ENCODE results near the gene THAP3.

DNA sequence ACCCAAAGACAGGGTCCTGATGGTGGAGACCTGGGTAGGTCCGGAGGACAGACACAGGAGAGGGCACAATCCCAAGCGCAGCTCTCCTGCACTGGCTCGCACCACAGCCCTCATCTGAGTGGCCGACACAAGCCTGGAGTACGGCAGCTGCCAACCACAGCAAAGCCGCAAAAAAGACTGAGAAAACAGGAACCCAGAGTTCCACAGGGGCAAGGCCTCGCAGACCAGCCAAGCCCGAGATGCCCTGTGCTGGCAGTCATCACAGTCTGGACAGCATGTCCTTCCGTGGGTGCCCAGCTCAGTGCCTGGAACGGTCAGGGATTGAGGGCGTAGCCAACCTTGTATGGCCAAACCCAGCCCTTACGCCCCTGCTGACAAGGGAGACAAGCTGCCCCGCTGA is 33.4 kb upstream of the THAP3 start:
- TF ChIP-seq, protein P1, sequence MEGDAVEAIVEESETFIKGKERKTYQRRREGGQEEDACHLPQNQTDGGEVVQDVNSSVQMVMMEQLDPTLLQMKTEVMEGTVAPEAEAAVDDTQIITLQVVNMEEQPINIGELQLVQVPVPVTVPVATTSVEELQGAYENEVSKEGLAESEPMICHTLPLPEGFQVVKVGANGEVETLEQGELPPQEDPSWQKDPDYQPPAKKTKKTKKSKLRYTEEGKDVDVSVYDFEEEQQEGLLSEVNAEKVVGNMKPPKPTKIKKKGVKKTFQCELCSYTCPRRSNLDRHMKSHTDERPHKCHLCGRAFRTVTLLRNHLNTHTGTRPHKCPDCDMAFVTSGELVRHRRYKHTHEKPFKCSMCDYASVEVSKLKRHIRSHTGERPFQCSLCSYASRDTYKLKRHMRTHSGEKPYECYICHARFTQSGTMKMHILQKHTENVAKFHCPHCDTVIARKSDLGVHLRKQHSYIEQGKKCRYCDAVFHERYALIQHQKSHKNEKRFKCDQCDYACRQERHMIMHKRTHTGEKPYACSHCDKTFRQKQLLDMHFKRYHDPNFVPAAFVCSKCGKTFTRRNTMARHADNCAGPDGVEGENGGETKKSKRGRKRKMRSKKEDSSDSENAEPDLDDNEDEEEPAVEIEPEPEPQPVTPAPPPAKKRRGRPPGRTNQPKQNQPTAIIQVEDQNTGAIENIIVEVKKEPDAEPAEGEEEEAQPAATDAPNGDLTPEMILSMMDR (IDR thresholded peaks at IDR 0.05): no peak
- TF ChIP-seq POLR2AphosphoS5 (IDR thresholded peaks at IDR 0.05): no peak

All from esophagus muscularis mucosa (tissue), 3 donors.